Measurements from ENCODE around the gene UTP14A.

The UTP14A gene

DNA sequence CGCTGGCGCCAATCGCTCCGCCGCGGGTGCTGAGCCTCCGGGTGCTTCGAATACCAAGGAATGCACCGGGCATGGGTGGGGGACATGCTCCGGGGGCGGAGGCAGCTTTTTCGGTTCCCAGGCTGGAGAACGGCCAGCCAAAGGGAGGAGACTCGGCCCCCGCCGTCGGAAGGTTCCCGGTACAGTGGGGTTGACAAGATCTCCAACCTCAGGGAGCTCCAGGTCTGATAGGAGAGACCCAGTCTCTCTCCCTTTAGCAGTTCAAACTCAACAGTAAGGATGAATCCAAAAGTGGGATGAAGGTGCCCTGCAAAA, 47.3 kb downstream of the UTP14A start:
- DNase-seq, result no peak

DNA sequence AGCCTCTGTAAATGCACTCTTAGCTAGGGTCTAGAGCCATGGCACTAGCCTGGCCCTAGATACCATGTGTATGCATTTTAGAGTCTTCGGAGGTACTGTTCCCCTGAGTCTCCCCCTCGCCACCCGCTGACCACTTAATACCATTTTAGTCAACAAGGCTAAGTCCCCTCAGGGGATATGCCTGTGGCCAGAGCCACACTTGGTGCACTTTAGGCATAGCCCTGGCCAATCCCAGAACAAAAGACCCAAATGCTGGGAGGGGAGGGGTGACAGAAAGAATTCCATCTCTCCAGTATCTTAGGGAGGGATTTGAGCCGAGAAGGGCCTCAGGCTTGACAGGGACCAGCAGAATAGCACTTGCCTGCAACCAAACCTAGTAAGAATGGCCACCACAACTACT, 47.9 kb downstream of the UTP14A start:
- no peak for DNase-seq

DNA sequence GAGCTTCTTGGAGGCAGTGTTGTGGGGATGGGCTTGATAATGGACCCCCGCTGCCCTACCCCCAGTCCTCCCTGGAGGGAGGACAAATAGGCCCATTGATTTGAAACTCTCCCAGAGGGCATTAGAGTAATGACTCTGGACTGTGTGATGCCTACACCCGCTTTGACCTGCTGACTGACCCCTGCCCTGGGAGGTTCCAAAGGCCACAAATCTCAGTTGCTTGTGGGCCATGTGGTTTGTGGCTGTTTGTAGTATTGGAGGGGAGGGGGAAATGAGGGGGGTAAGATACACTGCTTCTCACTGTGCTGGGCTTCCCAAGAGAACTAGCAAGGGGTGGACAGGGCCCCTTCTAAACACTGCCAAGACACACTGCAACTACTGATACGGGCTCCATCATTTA, 48.8 kb downstream of the UTP14A start:
- DNase-seq, result no peak

DNA sequence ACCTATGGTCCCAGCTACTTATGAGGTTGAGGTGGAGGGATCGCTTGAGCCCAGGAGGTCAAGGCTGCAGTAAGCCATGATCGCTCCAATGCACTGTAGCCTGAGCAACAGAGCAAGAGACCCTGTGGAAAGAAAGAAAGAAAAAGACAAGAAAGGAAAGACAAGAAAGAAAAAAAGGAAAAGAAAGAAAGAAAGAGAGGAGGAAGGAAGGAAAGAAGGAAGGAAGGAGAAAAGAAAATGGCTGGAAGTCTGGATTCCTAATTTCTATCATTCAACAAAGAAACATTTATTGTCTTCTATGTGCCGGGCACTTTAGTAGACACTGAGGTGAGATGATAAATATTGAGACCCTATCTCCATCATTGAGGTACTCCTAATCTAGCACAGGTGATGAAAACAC, 49.7 kb downstream of the UTP14A start:
- no peak for DNase-seq

DNA sequence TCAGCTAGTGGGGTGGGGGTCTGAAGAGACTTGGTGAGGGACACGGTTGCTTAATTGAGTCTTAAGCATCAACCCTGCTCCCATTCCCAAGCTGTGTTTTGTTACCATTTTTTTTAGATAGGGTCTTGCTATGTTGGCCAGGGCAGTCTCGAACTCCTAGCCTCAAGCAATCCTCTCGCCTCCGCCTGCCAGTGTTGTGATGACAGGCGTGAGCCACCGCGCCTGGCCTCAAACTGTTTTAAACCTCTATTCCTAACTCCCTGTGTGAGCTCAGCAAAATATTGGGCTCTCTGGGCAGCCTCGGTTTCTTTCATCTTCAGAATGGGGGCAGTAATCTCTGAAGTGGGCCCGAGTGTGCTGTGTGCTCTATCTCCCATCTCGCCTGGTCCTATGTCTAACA, 50.2 kb downstream of the UTP14A start:
- no peak for DNase-seq

DNA sequence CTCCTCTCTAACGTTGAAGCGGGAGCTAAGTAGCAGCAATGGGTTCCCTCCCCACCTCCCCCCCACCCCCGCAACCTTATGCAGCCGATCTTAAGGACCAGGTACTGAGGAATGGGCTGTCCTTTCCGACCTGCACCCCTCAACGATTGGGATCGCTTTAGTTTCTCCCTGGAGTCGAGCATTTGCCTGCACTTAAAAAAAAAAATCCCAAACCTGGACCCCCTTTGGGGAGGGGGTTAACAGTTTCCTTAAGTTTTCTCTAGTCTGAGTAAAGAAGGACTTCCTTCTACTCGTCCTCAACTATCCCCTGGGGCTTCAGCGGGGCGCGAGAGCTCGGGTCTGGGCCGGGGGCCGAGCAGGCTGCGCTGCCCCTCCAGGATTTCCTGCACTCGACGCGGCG, 50.8 kb downstream of the UTP14A start:
- DNase-seq, result no peak

DNA sequence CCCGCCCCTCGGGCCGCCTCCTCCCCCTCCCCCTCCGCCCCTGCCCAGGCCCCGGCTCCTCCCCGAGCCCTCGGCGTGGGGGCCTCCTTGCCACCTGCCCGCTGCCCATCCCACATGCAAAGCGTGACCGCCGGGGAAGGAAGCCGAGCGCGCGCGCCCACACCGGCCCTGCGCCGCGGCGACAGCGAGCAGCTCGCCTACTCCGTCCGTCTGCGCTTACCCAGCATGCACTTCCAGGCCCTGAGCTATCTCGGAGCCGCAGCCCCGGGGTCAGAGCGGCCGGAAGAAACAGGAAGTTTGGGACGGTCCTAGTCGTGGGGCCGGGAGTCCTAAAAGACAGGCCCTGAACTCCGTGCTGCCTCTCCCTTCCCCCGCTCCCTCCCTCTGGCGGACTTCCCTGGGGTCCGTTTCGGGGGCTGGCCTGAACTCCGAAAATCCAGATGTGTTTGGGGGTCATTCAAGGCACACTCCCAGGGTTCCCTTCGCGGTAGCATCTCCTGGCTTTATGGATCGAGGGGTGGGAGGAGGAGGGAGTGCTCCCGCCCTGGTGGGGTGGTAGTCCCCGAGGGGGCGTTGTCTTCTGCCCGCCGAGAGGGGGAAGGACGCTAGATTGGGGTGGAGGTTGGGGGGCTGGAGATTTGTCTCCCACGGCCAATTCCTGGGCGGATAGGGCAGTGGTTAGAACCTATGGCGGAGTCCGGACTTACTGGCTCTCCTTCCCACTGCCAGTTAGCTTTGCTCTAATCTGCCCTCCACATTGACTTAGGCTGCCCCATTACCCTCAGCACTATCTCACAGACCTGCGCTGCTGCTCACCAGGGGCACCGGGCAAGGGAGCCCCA, 51.5 kb downstream of the UTP14A start:
- no peak for DNase-seq

DNA sequence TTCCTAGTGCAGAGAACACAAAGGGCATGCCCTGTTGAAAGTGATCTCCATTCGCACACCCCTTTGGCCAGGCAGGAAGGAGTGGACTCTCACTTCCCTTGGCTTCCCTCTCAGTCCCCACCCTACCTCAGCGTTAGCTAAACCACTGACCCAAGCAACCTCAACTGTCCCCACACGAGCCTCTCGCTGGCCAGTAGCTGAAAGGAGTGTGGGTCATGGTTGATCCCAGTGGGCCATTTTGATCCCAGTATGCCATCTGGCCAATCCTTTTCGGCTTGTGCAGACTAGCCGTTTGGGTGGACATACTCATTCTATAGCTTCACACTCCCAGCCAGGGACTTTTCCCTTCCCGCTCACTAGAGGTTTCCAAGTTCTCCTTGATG, 52.1 kb downstream of the UTP14A start:
- no peak for DNase-seq

DNA sequence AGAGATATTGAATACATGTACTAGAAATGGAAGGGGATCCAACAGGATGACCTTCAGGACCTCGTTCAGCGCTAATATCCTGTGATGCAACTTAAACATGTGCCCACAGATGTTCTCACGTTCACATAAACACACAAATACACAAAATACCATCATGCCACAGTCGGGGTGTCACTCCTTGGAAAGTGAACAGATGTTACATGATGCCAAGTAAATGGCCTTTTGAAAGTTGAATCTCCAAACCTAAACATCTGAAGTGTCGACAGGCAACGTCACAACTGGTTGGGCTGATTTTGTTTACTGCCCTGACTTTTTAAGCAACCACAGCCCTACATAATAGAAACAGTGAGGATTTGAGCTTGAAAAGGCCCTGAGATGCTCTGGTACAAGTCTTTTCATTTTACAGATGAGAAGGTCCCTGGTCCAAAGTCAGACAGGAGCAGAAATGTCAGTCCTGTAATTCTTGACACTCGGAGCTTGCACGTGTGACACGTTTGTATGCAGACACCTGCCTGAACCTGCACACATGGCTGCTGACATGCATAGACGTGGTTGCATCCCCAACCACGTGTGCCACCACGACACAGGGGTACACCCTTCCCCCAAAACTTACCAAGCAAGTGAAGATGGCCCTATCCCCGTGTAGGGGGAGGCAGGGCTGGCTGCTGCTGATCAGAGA, 53.0 kb downstream of the UTP14A start:
- no peak for DNase-seq

DNA sequence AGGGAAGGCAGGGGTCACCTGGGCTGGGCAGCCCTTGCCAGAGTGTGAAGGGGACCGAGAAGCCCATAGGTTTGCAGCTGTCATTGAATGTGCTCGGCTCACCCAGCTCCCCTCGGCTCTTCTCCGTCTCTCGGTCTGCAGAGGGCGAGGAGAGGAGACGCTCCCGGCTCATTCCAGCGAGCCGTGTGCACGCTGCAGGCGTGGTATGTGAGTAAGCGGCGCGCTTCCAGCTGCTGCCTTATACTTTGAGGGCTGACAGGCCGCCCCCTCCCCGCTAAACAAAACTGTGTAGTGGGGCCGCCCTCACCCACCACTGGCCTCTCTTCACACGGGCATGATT, 53.5 kb downstream of the UTP14A start:
- no peak for DNase-seq

DNA sequence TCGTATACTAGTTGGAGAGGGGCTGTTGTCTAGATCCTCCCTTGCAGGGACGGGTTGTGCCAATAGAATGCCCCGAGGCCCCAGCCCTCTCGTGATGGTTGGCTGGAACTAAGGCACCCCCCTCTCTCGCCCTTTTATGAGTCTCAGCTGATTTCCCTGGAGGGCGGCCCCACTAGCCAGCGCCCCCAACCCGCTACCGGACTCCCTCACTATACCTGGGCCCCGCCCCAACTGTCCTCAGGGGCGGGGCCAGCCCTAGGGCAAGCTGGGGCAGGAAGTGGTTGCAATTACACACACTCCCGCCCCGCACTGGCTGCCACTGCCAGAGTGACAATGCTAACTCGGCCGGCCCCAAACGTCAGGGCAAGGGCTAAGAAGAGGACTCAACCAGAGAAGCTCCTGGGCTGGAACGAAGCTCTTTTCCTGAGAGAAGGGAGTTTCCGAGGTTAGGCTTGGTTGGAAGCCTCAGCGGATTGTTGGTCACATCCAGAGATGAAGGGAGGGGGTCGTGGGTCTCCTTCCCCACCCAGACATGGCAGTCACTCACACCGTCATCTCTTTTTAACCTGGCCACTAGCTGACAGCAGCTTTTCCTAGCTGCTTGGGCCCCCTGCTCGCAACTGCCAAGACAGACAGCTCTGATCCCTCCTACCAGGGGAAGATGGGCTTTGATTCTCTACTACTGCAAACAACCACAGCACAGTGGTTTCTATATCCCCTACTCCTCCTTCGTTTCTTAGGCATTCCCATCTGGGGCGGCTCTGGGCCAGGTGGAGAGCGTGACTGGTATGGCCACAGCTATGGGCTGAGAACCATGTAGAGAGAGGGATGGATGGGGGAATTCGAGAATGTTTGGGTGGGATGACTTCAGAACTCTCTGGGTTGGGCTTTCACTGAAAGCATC, 55.5 kb downstream of the UTP14A start:
- no peak for DNase-seq

DNA sequence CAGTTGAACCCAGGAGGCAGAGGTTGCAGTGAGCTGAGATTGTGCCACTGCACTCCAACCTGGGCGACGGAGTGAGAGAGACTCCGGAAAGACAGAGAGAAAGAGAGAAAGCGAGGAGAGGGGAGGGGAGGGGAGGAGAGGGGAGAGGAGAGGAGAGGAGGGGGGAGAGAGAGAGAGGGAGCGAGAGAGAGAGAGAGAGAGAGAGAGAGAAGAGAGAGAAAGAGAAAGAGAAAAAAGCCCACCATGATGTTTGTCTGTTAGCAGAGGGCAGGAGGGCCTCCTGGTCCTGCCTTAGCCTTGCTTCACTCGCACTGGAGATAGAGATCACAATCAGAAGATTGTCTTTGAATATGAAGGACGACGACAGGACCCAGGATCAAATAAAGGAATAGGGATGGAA, 57.8 kb downstream of the UTP14A start:
- DNase-seq, result no peak

DNA sequence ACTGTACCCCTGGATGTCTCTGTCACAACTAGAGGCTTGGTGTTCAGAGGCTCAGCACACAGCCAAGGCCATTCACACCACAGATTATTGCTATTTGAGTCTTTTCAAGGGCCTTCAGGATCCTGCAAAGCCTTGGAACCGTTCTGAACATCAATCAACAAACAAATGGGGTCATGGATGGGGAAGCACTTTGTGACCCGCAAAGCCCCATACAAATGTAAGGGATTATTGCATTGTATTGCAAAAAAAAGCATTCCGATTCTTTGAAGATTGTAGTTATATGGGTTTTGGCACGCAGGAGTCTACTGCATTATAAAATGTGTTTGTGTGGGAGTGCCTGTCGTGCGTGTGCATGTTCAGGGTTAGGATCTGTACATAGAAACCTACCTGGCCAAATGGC, 59.2 kb downstream of the UTP14A start:
- no peak for DNase-seq

DNA sequence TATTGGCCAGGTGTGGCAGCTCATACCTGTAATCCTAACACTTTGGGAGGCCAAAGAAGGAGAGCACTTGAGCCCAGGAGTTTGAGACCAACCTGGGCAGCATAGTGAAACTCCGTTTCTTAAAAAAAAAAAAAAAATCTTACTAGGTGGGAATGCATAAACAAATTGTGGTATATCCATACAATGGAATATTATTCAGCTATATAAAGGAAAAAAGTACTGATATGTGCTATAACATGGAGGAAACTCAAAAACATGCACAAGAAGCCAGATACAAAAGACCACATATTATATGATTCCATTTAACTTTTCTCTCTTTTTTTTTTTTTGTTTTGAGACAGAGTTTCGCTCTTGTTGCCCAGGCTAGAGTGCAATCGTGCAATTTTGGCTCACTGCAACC, 63.0 kb downstream of the UTP14A start:
- no peak for DNase-seq

DNA sequence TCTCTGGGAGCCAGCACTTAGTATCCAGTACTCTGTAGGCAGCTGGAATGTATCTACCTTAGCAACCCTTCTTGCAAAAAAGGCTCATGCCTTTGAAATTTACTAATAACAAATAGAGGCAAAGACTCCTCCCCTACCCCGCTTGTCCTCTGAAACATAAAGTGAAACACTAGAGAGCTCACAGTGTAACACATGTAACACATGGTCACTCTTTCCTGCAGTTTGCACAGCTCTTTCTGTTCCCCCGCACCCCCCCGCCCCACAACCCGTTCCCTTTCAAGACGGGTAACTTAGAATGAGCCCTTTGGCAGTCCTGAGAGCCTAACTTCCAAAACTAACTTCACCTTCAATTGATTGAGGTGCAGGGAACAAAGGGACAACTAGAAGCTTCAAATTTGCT, 70.5 kb downstream of the UTP14A start:
- DNase-seq, result no peak
